ENCODE measurements around the gene CIPC. TPM values are rescaled to one million over a fixed set of nuclear protein-coding genes. Genes with fewer than 3 reads are reported as not detected.
A peak's percentile ranks its signal among the peaks of the same experiment; 100 is the strongest.

The CIPC gene
- polyA plus RNA-seq, 1 donor from 2014 or later: 36.7 TPM

GRCh38 chr14:77140359-77141213 is 42.5 kb downstream of the CIPC start:
- Histone ChIP-seq H3K79me2 (replicated peaks; ENCODE audit: insufficient read depth, low read length) (no peaks in the 10 kb centered on the region), H4K20me1 (ENCODE audit: insufficient read depth) (no peaks in the 10 kb centered on the region), H3K9ac (ENCODE audit: low read length) (peak overlapping the region; percentile 74), H3K27ac (ENCODE audit: low read length) (peak overlapping the region; percentile 32), H3F3A (ENCODE audit: insufficient read depth, low read length, poor library complexity, severe bottlenecking) (peaks cover 7% of the 10 kb centered on the region), H2AFZ (ENCODE audit: low read depth, low read length) (peak overlapping the region; percentile 2), H3K27me3 (ENCODE audit: insufficient read depth, low read depth, low read length) (peaks cover 58% of the 10 kb centered on the region), H3K4me3 (ENCODE audit: low read length) (peak overlapping the region; percentile 90), H3K9me3 (ENCODE audit: low read length) (no peaks in the 10 kb centered on the region), H3K9me2 (ENCODE audit: insufficient read depth, low read length) (no peaks in the 10 kb centered on the region), H3K4me2 (ENCODE audit: low read length) (peak overlapping the region; percentile 77), H3K36me3 (ENCODE audit: insufficient read depth, low read length) (no peaks in the 10 kb centered on the region)
- TF ChIP-seq POLR2AphosphoS5 (IDR thresholded peaks at IDR 0.05): peak; percentile 9
- no peak for TF ChIP-seq TAF1 (IDR thresholded peaks at IDR 0.05; ENCODE audit: low read depth)
- peak; percentile 11 for TF ChIP-seq MXI1 (conservative IDR thresholded peaks at IDR 0.05; ENCODE audit: poor library complexity, severe bottlenecking)
- no peak for TF ChIP-seq EZH2 (IDR thresholded peaks at IDR 0.05; ENCODE audit: borderline replicate concordance, insufficient read depth, low read length, poor library complexity, severe bottlenecking)
- TF ChIP-seq, protein P1, sequence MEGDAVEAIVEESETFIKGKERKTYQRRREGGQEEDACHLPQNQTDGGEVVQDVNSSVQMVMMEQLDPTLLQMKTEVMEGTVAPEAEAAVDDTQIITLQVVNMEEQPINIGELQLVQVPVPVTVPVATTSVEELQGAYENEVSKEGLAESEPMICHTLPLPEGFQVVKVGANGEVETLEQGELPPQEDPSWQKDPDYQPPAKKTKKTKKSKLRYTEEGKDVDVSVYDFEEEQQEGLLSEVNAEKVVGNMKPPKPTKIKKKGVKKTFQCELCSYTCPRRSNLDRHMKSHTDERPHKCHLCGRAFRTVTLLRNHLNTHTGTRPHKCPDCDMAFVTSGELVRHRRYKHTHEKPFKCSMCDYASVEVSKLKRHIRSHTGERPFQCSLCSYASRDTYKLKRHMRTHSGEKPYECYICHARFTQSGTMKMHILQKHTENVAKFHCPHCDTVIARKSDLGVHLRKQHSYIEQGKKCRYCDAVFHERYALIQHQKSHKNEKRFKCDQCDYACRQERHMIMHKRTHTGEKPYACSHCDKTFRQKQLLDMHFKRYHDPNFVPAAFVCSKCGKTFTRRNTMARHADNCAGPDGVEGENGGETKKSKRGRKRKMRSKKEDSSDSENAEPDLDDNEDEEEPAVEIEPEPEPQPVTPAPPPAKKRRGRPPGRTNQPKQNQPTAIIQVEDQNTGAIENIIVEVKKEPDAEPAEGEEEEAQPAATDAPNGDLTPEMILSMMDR (IDR thresholded peaks at IDR 0.05; ENCODE audit: poor library complexity, severe bottlenecking): no peak
- no peak for TF ChIP-seq RAD21 (conservative IDR thresholded peaks at IDR 0.05)

- no peaks in the 10 kb centered on the region for H3K9me3 ChIP-seq (ENCODE audit: low read length)
- peak within 1 kb of the TSS; percentile 19 for H2AFZ ChIP-seq (ENCODE audit: low read depth, low read length)
- no peaks in the 10 kb centered on the region for H4K20me1 ChIP-seq (ENCODE audit: insufficient read depth)
- no peaks in the 10 kb centered on the region for H3K36me3 ChIP-seq (ENCODE audit: insufficient read depth, low read length)
- TF ChIP-seq SMC3 (conservative IDR thresholded peaks at IDR 0.05; ENCODE audit: poor library complexity) (peak; percentile 72), RAD21 (conservative IDR thresholded peaks at IDR 0.05) (peak; percentile 68), TAF1 (IDR thresholded peaks at IDR 0.05; ENCODE audit: low read depth) (no peak), MXI1 (conservative IDR thresholded peaks at IDR 0.05; ENCODE audit: poor library complexity, severe bottlenecking) (peak; percentile 18), EZH2 (IDR thresholded peaks at IDR 0.05; ENCODE audit: borderline replicate concordance, insufficient read depth, low read length, poor library complexity, severe bottlenecking) (no peak), POLR2AphosphoS5 (IDR thresholded peaks at IDR 0.05) (peak; percentile 38), EP300 (conservative IDR thresholded peaks at IDR 0.05; ENCODE audit: poor library complexity, severe bottlenecking) (peak; percentile 37)
- TF ChIP-seq, protein P2, sequence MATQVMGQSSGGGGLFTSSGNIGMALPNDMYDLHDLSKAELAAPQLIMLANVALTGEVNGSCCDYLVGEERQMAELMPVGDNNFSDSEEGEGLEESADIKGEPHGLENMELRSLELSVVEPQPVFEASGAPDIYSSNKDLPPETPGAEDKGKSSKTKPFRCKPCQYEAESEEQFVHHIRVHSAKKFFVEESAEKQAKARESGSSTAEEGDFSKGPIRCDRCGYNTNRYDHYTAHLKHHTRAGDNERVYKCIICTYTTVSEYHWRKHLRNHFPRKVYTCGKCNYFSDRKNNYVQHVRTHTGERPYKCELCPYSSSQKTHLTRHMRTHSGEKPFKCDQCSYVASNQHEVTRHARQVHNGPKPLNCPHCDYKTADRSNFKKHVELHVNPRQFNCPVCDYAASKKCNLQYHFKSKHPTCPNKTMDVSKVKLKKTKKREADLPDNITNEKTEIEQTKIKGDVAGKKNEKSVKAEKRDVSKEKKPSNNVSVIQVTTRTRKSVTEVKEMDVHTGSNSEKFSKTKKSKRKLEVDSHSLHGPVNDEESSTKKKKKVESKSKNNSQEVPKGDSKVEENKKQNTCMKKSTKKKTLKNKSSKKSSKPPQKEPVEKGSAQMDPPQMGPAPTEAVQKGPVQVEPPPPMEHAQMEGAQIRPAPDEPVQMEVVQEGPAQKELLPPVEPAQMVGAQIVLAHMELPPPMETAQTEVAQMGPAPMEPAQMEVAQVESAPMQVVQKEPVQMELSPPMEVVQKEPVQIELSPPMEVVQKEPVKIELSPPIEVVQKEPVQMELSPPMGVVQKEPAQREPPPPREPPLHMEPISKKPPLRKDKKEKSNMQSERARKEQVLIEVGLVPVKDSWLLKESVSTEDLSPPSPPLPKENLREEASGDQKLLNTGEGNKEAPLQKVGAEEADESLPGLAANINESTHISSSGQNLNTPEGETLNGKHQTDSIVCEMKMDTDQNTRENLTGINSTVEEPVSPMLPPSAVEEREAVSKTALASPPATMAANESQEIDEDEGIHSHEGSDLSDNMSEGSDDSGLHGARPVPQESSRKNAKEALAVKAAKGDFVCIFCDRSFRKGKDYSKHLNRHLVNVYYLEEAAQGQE (IDR thresholded peaks at IDR 0.05; ENCODE audit: borderline replicate concordance): no peak
- TF ChIP-seq, protein P1 (IDR thresholded peaks at IDR 0.05; ENCODE audit: poor library complexity, severe bottlenecking): peak; percentile 87
- H3K4me2 ChIP-seq (ENCODE audit: low read length): peak within 1 kb of the TSS; percentile 77
- peaks cover 66% of the 10 kb centered on the region for H3K27me3 ChIP-seq (ENCODE audit: insufficient read depth, low read depth, low read length)
- H3K79me2 ChIP-seq (replicated peaks; ENCODE audit: insufficient read depth, low read length): no peaks in the 10 kb centered on the region
- H3K27ac ChIP-seq (ENCODE audit: low read length): peak within 1 kb of the TSS; percentile 68
- peaks cover 7% of the 10 kb centered on the region for H3F3A ChIP-seq (ENCODE audit: insufficient read depth, low read length, poor library complexity, severe bottlenecking)
- H3K9me2 ChIP-seq (ENCODE audit: insufficient read depth, low read length): no peaks in the 10 kb centered on the region
- H3K9ac ChIP-seq (ENCODE audit: low read length): peak within 1 kb of the TSS; percentile 74
- H3K4me3 ChIP-seq (ENCODE audit: low read length): peak within 1 kb of the TSS; percentile 90
Observed at GRCh38 chr14:77141214-77142004, 43.4 kb downstream of the CIPC start, which contains the start of gene ZDHHC22. TSS of gene ZDHHC22 (minus strand) at chr14:77141791. CDS start at chr14:77139738, 2,053 bp downstream.

All from neural cell (in vitro differentiated cells).